HepG2 (cell line): ENCODE data around the gene ARL6IP4. TPM values are rescaled to one million over a fixed set of nuclear protein-coding genes. Genes with fewer than 3 reads are reported as not detected.

ENCODE experiments used
- CAMTA2 ChIP-seq: sonication (generic); formaldehyde crosslinking; IDR thresholded peaks from 2 replicates; pipeline ENCODE4 v1.4.0; 2020; ENCODE audit warnings: mild to moderate bottlenecking, missing genetic modification reagents, borderline replicate concordance
- ERF ChIP-seq: IDR thresholded peaks from 2 replicates; pipeline ENCODE4 v1.6.1; 2018; ENCODE audit warnings: missing biosample characterization, missing genetic modification reagents
- IKZF1 ChIP-seq: fragments of 450-650 bp; IDR thresholded peaks from 2 replicates; pipeline ENCODE4 v1.7.1; 2016
- KLF9 ChIP-seq: IDR thresholded peaks from 2 replicates; pipeline ENCODE4 v1.6.1; 2016; ENCODE audit warnings: low read depth
- KMT2A ChIP-seq: sonication (generic); formaldehyde crosslinking; IDR thresholded peaks from 2 replicates; pipeline ENCODE4 v1.4.0; 2020; ENCODE audit warnings: missing genetic modification reagents
- MATR3 ChIP-seq: sonication (generic); formaldehyde crosslinking; IDR thresholded peaks from 2 replicates; pipeline ENCODE4 v1.4.0; 2020; ENCODE audit warnings: missing genetic modification reagents
- RBM22 ChIP-seq: fragments of 200-400 bp; formaldehyde crosslinking; optimal IDR thresholded peaks from 2 replicates; pipeline ENCODE3; 2017; ENCODE audit warnings: mild to moderate bottlenecking, low read length, moderate library complexity
- SCMH1 ChIP-seq: sonication (generic); formaldehyde crosslinking; IDR thresholded peaks from 2 replicates; pipeline ENCODE4 v1.9.0; 2021; ENCODE audit warnings: missing genetic modification reagents, mild to moderate bottlenecking, borderline replicate concordance
- SNAPC2 ChIP-seq: sonication (generic); formaldehyde crosslinking; IDR thresholded peaks from 2 replicates; pipeline ENCODE4 v1.8.1; 2022; ENCODE audit warnings: mild to moderate bottlenecking, missing genetic modification reagents
- SRSF4 ChIP-seq: fragments of 200-400 bp; formaldehyde crosslinking; IDR thresholded peaks from one replicate; pipeline ENCODE4 v1.6.1; 2018; ENCODE audit warnings: mild to moderate bottlenecking, low read depth, low read length, moderate library complexity; ENCODE audit not compliant: poor library complexity, severe bottlenecking
- ZC3H13 ChIP-seq: sonication (generic); formaldehyde crosslinking; IDR thresholded peaks from 2 replicates; pipeline ENCODE4 v1.8.1; 2023; ENCODE audit warnings: mild to moderate bottlenecking, missing genetic modification reagents, moderate library complexity
- ZNF143 ChIP-seq: sonication (generic); formaldehyde crosslinking; IDR thresholded peaks from 2 replicates; pipeline ENCODE4 v1.4.0; 2020; ENCODE audit warnings: missing genetic modification reagents
- ZNF263 ChIP-seq: sonication (generic); formaldehyde crosslinking; IDR thresholded peaks from 2 replicates; pipeline ENCODE4 v1.4.0; 2020; ENCODE audit warnings: missing genetic modification reagents
- ZNF552 ChIP-seq: sonication (generic); formaldehyde crosslinking; IDR thresholded peaks from 2 replicates; pipeline ENCODE4 v1.9.0; 2022; ENCODE audit warnings: missing genetic modification reagents, mild to moderate bottlenecking, borderline replicate concordance
- ZNF605 ChIP-seq: sonication (generic); formaldehyde crosslinking; IDR thresholded peaks from 2 replicates; pipeline ENCODE4 v1.8.0; 2022; ENCODE audit warnings: mild to moderate bottlenecking, missing genetic modification reagents
- ZNF614 ChIP-seq: IDR thresholded peaks from 2 replicates; pipeline ENCODE4 v1.6.1; 2018; ENCODE audit warnings: missing biosample characterization, missing genetic modification reagents, inconsistent platforms, borderline replicate concordance
- ZNF761 ChIP-seq: sonication (generic); formaldehyde crosslinking; conservative IDR thresholded peaks from 2 replicates; pipeline ENCODE4 v1.4.0; 2020; ENCODE audit warnings: mild to moderate bottlenecking, missing genetic modification reagents
- polyA plus RNA-seq, 8 experiments: library from polyadenylated mRNA; depleted of rRNA in 3 of 8; stranded (reverse) in 7 of 8; unstranded in 1 of 8; fragments of >200 nt; fragmentation: Illumina TruSeq in 4 of 8; extraction: Trizol in 4 of 8; gene quantifications; 2 replicates each; pipeline versions ENCODE4 v1.2.1 to v1.2.3, GENCODE V29; 2011 to 2016; ENCODE audit warnings: low read depth in 4 of 8, missing spikeins in 1 of 8, mixed read lengths in 1 of 8; ENCODE audit not compliant: insufficient read depth in 1 of 8
- total RNA-seq, 5 experiments: library from RNA; depleted of rRNA; stranded (reverse); fragments of >200 nt; fragmentation: Illumina TruSeq; extraction: Trizol; gene quantifications; 2 replicates each; pipeline ENCODE4 v1.2.3, GENCODE V29; 2016; ENCODE audit warnings: low read depth in 1 of 5
- TF ChIP-seq, protein P1 (sequence below): sonication (generic); formaldehyde crosslinking; IDR thresholded peaks from 2 replicates; pipeline ENCODE4 v1.4.0; 2020; ENCODE audit warnings: missing genetic modification reagents, low read depth, mild to moderate bottlenecking, borderline replicate concordance
- TF ChIP-seq, protein P2 (sequence below): sonication (generic); formaldehyde crosslinking; IDR thresholded peaks from 2 replicates; pipeline ENCODE4 v1.4.0; 2020; ENCODE audit warnings: mild to moderate bottlenecking, missing genetic modification reagents
- TF ChIP-seq, protein P3 (sequence below): sonication (generic); formaldehyde crosslinking; IDR thresholded peaks from 2 replicates; pipeline ENCODE4 v1.5.0; 2020; ENCODE audit warnings: mild to moderate bottlenecking, missing genetic modification reagents
- TF ChIP-seq, protein P4 (sequence below): sonication (generic); formaldehyde crosslinking; IDR thresholded peaks from 2 replicates; pipeline ENCODE4 v1.4.0; 2020; ENCODE audit warnings: missing genetic modification reagents, borderline replicate concordance

ARL6IP4 gene
- total and polyA plus RNA-seq, 2 of the 13 experiments (the other 11 are each of a cell fraction or from before 2014, with no cell fraction given), result 155 to 220 TPM

DNA sequence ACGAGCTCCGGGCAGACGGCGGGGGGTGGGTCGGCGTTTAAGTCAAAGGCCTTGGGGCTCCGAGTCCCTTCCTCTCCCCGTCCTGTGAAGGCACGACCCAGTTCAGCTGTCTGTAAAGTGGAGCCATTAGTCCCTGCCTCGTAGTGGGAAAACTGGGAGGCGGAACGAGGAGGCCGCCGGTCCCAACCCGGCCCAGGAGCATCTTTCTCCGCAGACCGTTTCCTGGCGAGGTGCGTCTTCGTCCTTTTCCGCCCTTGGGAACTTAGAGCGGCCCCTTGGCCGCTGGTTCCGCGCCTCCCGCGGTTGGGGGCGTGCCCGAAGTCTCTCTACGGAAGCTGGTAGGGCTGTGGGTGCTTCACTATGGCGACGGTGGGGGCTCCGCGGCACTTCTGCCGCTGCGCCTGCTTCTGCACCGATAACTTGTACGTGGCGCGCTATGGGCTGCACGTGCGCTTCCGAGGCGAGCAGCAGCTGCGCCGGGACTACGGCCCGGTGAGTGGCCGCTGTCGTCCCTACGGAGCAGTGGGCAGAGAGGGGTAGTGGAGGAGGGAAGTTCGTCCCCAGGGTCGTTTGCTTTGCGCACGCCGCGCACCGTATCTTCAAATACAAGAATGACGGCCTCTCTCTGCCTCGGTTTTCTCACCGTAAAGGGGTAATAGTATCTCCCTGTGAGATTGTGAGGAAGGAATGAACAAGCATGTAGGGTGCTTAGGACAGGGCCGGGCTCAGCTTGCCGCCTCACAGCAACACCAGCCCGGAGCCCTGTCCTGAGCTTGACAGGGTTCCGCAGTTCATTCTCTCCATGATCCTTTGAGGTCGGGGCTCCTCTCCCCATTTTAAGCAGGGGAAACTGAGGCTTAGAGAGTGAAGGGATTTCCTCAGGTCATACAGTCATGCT is 5.3 kb upstream of the ARL6IP4 start, which contains the start of gene OGFOD2 (continued):
- TF ChIP-seq, protein P1, sequence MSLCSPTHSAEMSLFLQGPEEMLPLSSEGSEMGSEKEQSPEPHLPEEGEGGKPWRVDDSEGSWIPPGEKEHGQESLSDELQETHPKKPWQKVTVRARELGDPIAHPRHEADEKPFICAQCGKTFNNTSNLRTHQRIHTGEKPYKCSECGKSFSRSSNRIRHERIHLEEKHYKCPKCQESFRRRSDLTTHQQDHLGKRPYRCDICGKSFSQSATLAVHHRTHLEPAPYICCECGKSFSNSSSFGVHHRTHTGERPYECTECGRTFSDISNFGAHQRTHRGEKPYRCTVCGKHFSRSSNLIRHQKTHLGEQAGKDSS (CRISPR knock-in tag), result 0 out of 2 replicates have a peak, but pooled peaks have one; percentile 21
- TF ChIP-seq ZNF761 (CRISPR knock-in tag), result no peak; the same call in 1 of the 2 replicates
- TF ChIP-seq ZNF143 (CRISPR knock-in tag), result no peak
- TF ChIP-seq ZNF552 (CRISPR knock-in tag), result peak; percentile 35; the same call in 1 of the 2 replicates
- TF ChIP-seq ZNF605 (CRISPR knock-in tag), result 0 out of 2 replicates have a peak, but pooled peaks have one; percentile 19
- TF ChIP-seq, protein P2, sequence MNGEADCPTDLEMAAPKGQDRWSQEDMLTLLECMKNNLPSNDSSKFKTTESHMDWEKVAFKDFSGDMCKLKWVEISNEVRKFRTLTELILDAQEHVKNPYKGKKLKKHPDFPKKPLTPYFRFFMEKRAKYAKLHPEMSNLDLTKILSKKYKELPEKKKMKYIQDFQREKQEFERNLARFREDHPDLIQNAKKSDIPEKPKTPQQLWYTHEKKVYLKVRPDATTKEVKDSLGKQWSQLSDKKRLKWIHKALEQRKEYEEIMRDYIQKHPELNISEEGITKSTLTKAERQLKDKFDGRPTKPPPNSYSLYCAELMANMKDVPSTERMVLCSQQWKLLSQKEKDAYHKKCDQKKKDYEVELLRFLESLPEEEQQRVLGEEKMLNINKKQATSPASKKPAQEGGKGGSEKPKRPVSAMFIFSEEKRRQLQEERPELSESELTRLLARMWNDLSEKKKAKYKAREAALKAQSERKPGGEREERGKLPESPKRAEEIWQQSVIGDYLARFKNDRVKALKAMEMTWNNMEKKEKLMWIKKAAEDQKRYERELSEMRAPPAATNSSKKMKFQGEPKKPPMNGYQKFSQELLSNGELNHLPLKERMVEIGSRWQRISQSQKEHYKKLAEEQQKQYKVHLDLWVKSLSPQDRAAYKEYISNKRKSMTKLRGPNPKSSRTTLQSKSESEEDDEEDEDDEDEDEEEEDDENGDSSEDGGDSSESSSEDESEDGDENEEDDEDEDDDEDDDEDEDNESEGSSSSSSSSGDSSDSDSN (CRISPR knock-in tag), result peak; percentile 62
- no peak for TF ChIP-seq IKZF1
- peak; percentile 95 for TF ChIP-seq ZC3H13 (CRISPR knock-in tag)
- TF ChIP-seq, protein P3, sequence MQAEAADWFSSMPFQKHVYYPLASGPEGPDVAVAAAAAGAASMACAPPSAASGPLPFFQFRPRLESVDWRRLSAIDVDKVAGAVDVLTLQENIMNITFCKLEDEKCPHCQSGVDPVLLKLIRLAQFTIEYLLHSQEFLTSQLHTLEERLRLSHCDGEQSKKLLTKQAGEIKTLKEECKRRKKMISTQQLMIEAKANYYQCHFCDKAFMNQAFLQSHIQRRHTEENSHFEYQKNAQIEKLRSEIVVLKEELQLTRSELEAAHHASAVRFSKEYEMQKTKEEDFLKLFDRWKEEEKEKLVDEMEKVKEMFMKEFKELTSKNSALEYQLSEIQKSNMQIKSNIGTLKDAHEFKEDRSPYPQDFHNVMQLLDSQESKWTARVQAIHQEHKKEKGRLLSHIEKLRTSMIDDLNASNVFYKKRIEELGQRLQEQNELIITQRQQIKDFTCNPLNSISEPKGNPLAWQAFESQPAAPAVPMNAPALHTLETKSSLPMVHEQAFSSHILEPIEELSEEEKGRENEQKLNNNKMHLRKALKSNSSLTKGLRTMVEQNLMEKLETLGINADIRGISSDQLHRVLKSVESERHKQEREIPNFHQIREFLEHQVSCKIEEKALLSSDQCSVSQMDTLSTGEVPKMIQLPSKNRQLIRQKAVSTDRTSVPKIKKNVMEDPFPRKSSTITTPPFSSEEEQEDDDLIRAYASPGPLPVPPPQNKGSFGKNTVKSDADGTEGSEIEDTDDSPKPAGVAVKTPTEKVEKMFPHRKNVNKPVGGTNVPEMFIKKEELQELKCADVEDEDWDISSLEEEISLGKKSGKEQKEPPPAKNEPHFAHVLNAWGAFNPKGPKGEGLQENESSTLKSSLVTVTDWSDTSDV (CRISPR knock-in tag), result no peak
- no peak for TF ChIP-seq SNAPC2 (CRISPR knock-in tag)
- peak; percentile 29; the same call in 1 of the 2 replicates for TF ChIP-seq KMT2A
- no peak for TF ChIP-seq ZNF263 (CRISPR knock-in tag)
- no peak for TF ChIP-seq RBM22
- no peak; the same call in 1 of the 2 replicates for TF ChIP-seq ERF (CRISPR knock-in tag)
- no peak for TF ChIP-seq SCMH1 (CRISPR knock-in tag)
- no peak for TF ChIP-seq SRSF4
- peak; percentile 63 for TF ChIP-seq KLF9 (CRISPR knock-in tag)
- TF ChIP-seq CAMTA2 (CRISPR knock-in tag), result peak; percentile 85; the same call in 1 of the 2 replicates
- TF ChIP-seq ZNF614, result 0 out of 2 replicates have a peak, but pooled peaks have one; percentile 9
- TF ChIP-seq MATR3 (CRISPR knock-in tag), result no peak
- TF ChIP-seq, protein P4, sequence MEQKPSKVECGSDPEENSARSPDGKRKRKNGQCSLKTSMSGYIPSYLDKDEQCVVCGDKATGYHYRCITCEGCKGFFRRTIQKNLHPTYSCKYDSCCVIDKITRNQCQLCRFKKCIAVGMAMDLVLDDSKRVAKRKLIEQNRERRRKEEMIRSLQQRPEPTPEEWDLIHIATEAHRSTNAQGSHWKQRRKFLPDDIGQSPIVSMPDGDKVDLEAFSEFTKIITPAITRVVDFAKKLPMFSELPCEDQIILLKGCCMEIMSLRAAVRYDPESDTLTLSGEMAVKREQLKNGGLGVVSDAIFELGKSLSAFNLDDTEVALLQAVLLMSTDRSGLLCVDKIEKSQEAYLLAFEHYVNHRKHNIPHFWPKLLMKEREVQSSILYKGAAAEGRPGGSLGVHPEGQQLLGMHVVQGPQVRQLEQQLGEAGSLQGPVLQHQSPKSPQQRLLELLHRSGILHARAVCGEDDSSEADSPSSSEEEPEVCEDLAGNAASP (CRISPR knock-in tag), result peak; percentile 20; the same call in 1 of the 2 replicates
